DMS114 treated with DMSO at 0.1 percent for 48 hours (cell line): ENCODE data around the gene COL24A1.

Source experiments
- DNase-seq: peaks from one replicate; lab custom pipeline; 2025; ENCODE audit not compliant: unreplicated experiment; lab: John Stamatoyannopoulos, UW

The COL24A1 gene

GRCh38 chr1:85700422-85700821 is 456.1 kb downstream of the COL24A1 start:
- no peak for DNase-seq

- no peak for DNase-seq
Measured at GRCh38 chr1:85697895-85698294, 458.7 kb downstream of the COL24A1 start.

GRCh38 chr1:85692730-85693314 is 463.8 kb downstream of the COL24A1 start:
- peak; percentile 25 for DNase-seq

- no peak for DNase-seq
Measured at GRCh38 chr1:85689775-85690404, 466.7 kb downstream of the COL24A1 start.

DNA sequence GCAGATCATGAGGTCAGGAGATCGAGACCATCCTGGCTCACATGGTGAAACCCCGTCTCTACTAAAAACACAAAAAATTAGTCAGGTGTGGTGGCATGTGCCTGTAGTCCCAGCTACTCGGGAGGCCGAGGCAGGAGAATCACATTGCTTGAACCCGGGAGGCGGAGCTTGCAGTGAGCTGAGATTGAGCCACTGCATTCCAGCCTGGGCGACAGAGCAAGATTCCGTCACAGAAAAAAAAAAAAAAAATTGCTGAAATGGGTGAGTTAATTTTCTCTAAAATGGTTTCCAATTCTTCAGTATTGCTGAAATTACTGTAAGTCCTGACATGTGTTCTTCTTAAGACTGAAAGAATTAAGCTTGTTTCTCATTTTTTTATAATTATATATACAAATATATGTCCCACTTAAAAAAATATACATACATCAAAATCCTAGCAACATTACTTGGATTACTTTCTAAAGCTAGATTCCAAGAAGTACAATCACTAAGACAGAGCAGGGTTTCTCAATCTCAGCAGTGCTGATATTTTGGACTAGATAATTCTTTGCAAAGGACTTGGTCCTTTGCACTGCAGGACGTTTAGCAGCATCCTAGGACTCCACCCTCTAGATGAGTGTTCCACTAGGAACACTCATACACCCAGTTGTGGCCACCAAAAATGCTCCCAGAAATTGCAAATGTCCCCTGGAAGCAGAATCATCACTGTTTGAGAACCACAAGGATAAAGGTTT is 473.1 kb downstream of the COL24A1 start:
- DNase-seq = no peak

DNA sequence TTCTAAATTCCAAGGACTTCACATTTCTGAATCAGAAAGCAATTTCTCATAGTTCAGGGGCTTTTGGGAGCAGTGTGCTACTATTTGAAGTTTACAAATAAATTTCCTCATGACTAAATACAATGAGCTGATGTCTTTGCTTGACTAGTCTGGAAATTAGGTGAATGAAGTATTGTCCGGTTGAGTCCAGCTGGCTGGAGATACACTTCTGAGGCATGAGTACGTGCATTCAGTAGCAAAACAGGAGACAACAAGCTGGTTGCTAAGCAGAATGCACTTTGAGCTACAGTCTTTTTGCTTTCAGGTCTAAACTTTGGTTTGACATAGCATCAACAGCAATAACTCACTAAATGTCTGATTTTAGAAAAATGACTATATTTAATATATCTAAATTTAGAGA is 475.5 kb downstream of the COL24A1 start:
- no peak for DNase-seq
